SIG-M5 treated with dmso at 0.1 percent for 504 hours (cell line): ENCODE measurements around the gene USP32.
A peak's percentile ranks its signal among the peaks of the same experiment; 100 is the strongest.
"Not testable (repeated sequence)": the region's sequence is repeated elsewhere in the genome, so short reads cannot be mapped to it uniquely, and the experiment has no call there.

ENCODE experiments used
- DNase-seq: peaks from one replicate; lab custom pipeline; 2025; ENCODE audit not compliant: unreplicated experiment; lab: John Stamatoyannopoulos, UW

The USP32 gene

GRCh38 chr17:60392042-60392844, at the start of gene USP32:
Gene USP32, minus strand, starts transcription at chr17:60392133. Its CDS starts 194 bp downstream, at chr17:60391939.
- peak; percentile 100 for DNase-seq

- DNase-seq: peak; percentile 81
Measured at GRCh38 chr17:60439501-60439900, 47.6 kb upstream of the USP32 start.

- peak; percentile 74 for DNase-seq
Measured at GRCh38 chr17:60436676-60437075, 44.7 kb upstream of the USP32 start.

GRCh38 chr17:60435244-60436167, 43.6 kb upstream of the USP32 start:
- DNase-seq: peak; percentile 99

- not testable (repeated sequence) for DNase-seq
Measured at GRCh38 chr17:60433021-60433997, 41.4 kb upstream of the USP32 start.

GRCh38 chr17:60430561-60430960, 38.6 kb upstream of the USP32 start:
- not testable (repeated sequence) for DNase-seq

GRCh38 chr17:60428491-60428890, 36.6 kb upstream of the USP32 start:
- DNase-seq: not testable (repeated sequence)

GRCh38 chr17:60426596-60426995, 34.7 kb upstream of the USP32 start:
- DNase-seq: no peak

GRCh38 chr17:60425626-60426025, 33.7 kb upstream of the USP32 start:
- DNase-seq: no peak

- no peak for DNase-seq
Measured at GRCh38 chr17:60423865-60424264, 31.9 kb upstream of the USP32 start.

GRCh38 chr17:60422162-60422665, 30.3 kb upstream of the USP32 start, which contains the start of gene CHCT1:
Gene CHCT1, plus strand, starts transcription at chr17:60422489. Its CDS starts 104 bp downstream, at chr17:60422593.
- no peak for DNase-seq

- DNase-seq: peak; percentile 84
Measured at GRCh38 chr17:60421273-60422161, 29.6 kb upstream of the USP32 start.

- DNase-seq: not testable (repeated sequence)
Measured at GRCh38 chr17:60419875-60420274, 27.9 kb upstream of the USP32 start.

- DNase-seq: not testable (repeated sequence)
Measured at GRCh38 chr17:60419003-60419402, 27.1 kb upstream of the USP32 start.

GRCh38 chr17:60416368-60416925, 24.5 kb upstream of the USP32 start:
- DNase-seq: no peak

- DNase-seq: no peak
Measured at GRCh38 chr17:60415146-60415545, 23.2 kb upstream of the USP32 start.

GRCh38 chr17:60412701-60413100, 20.8 kb upstream of the USP32 start:
- DNase-seq: no peak

GRCh38 chr17:60410001-60410400, 18.1 kb upstream of the USP32 start:
- no peak for DNase-seq

GRCh38 chr17:60406887-60407286, 15.0 kb upstream of the USP32 start:
- DNase-seq: no peak
